ENCODE results near the gene TBC1D13. TPM values are rescaled to one million over a fixed set of nuclear protein-coding genes. Genes with fewer than 3 reads are reported as not detected.
A peak's percentile ranks its signal among the peaks of the same experiment; 100 is the strongest.

Gene TBC1D13
- total RNA-seq (2021; fragmentation: NEBNext Ultra II Directional; extraction: Animal tissue kit (Norgen Biotek cat#: 25700)), result 10 to 100 TPM; 28.0 to 34.7 (median 30.3) TPM
- long read RNA-seq, transcript TBC1D13-202 (12 exons, 3,906 nt), result major isoform, 5 of 16 reads
- long read RNA-seq, partial matches to known transcripts, result 2 of 16 reads
- long read RNA-seq, other reads (novel, unspliced or antisense), result 9 of 16 reads

- peak; percentile 56 for DNase-seq
- Mint-ChIP-seq H3K27ac (peak within 1 kb of the TSS; percentile 64), H3K4me1 (ENCODE audit: low read depth) (peaks cover 21% of the 10 kb centered on the region), H3K9me3 (no peaks in the 10 kb centered on the region), H3K27me3 (ENCODE audit: insufficient read depth) (no peaks in the 10 kb centered on the region; the same call in 1 of the 2 replicates), H3K4me3 (peak within 1 kb of the TSS; percentile 95), H3K36me3 (ENCODE audit: low read depth) (no peaks in the 10 kb centered on the region)
- TF ChIP-seq CTCF (IDR thresholded peaks at IDR 0.05), result no peak
Observed at GRCh38 chr9:128786681-128787601, at the start of gene TBC1D13. Gene TBC1D13 (plus strand): TSS chr9:128787253. CDS start chr9:128787354, 101 bp downstream.

GRCh38 chr9:128742401-128742800, 44.7 kb upstream of the TBC1D13 start:
- H3K36me3 Mint-ChIP-seq (ENCODE audit: low read depth), result peaks cover under 1% of the 10 kb centered on the region; the same call in 1 of the 2 replicates
- H3K27me3 Mint-ChIP-seq (ENCODE audit: insufficient read depth), result no peaks in the 10 kb centered on the region
- H3K9me3 Mint-ChIP-seq, result no peaks in the 10 kb centered on the region
- no peak for TF ChIP-seq CTCF (IDR thresholded peaks at IDR 0.05)
- no peak overlapping the region for H3K27ac Mint-ChIP-seq
- DNase-seq, result no peak
- H3K4me1 Mint-ChIP-seq (ENCODE audit: low read depth), result no peaks in the 10 kb centered on the region
- no peak overlapping the region for H3K4me3 Mint-ChIP-seq

GRCh38 chr9:128743421-128743820, 43.6 kb upstream of the TBC1D13 start:
- H3K4me1 Mint-ChIP-seq (ENCODE audit: low read depth), result no peaks in the 10 kb centered on the region
- H3K9me3 Mint-ChIP-seq, result no peaks in the 10 kb centered on the region
- DNase-seq, result no peak
- TF ChIP-seq CTCF (IDR thresholded peaks at IDR 0.05), result no peak
- no peak overlapping the region for H3K27ac Mint-ChIP-seq
- H3K4me3 Mint-ChIP-seq, result no peak overlapping the region
- no peaks in the 10 kb centered on the region for H3K27me3 Mint-ChIP-seq (ENCODE audit: insufficient read depth)
- no peaks in the 10 kb centered on the region for H3K36me3 Mint-ChIP-seq (ENCODE audit: low read depth)

GRCh38 chr9:128747241-128747640, 39.8 kb upstream of the TBC1D13 start:
- DNase-seq, result no peak
- TF ChIP-seq CTCF (IDR thresholded peaks at IDR 0.05), result no peak

GRCh38 chr9:128750926-128751595, 36.0 kb upstream of the TBC1D13 start:
- Mint-ChIP-seq H3K9me3 (no peaks in the 10 kb centered on the region), H3K27ac (no peak overlapping the region), H3K27me3 (ENCODE audit: insufficient read depth) (no peaks in the 10 kb centered on the region), H3K4me3 (no peak overlapping the region), H3K4me1 (ENCODE audit: low read depth) (no peaks in the 10 kb centered on the region), H3K36me3 (ENCODE audit: low read depth) (no peaks in the 10 kb centered on the region)
- no peak for TF ChIP-seq CTCF (IDR thresholded peaks at IDR 0.05)
- DNase-seq, result no peak

More at GRCh38 chr9:128747241-128747640, 39.8 kb upstream of the TBC1D13 start:
- Mint-ChIP-seq H3K27ac (no peak overlapping the region), H3K36me3 (ENCODE audit: low read depth) (no peaks in the 10 kb centered on the region), H3K4me3 (no peak overlapping the region), H3K4me1 (ENCODE audit: low read depth) (no peaks in the 10 kb centered on the region), H3K27me3 (ENCODE audit: insufficient read depth) (no peaks in the 10 kb centered on the region), H3K9me3 (no peaks in the 10 kb centered on the region)
